IMR-90 (cell line): ENCODE results near the gene SPINDOC.

Source experiments
- BHLHE40 ChIP-seq: fragments of 150-350 bp; IDR thresholded peaks from 2 replicates; pipeline ENCODE4 v1.6.1; 2016; ENCODE audit warnings: mild to moderate bottlenecking, low read depth, low read length
- CEBPB ChIP-seq: IDR thresholded peaks from 2 replicates; pipeline ENCODE4 v1.6.1; 2012; ENCODE audit warnings: low read depth, low read length, improper control_type of control experiment
- ELK1 ChIP-seq: fragments of 150-350 bp; IDR thresholded peaks from 2 replicates; pipeline ENCODE4 v1.6.1; 2016; ENCODE audit warnings: low read depth, mild to moderate bottlenecking, low read length, moderate library complexity, borderline replicate concordance
- FOS ChIP-seq: fragments of 150-350 bp; IDR thresholded peaks from 2 replicates; pipeline ENCODE4 v1.6.1; 2016; ENCODE audit warnings: low read depth, low read length
- MAFK ChIP-seq: IDR thresholded peaks from 2 replicates; pipeline ENCODE4 v1.6.1; 2012; ENCODE audit warnings: low read depth, low read length, improper control_type of control experiment
- MAZ ChIP-seq: IDR thresholded peaks from 2 replicates; pipeline ENCODE4 v1.6.1; 2012; ENCODE audit warnings: low read depth, mild to moderate bottlenecking, low read length, improper control_type of control experiment, moderate library complexity, borderline replicate concordance
- MXI1 ChIP-seq: IDR thresholded peaks from 2 replicates; pipeline ENCODE4 v1.6.1; 2012; ENCODE audit warnings: low read depth, mild to moderate bottlenecking, low read length, moderate library complexity, borderline replicate concordance
- NFE2L2 ChIP-seq: fragments of 150-350 bp; IDR thresholded peaks from 2 replicates; pipeline ENCODE4 v1.6.1; 2016; ENCODE audit warnings: low read depth, mild to moderate bottlenecking, low read length
- POLR2A ChIP-seq: IDR thresholded peaks from 2 replicates; pipeline ENCODE4 v1.6.1; 2012; ENCODE audit warnings: mild to moderate bottlenecking, low read depth, low read length
- RFX5 ChIP-seq: IDR thresholded peaks from 2 replicates; pipeline ENCODE4 v1.8.0; 2012; ENCODE audit warnings: low read depth, mild to moderate bottlenecking, low read length, moderate library complexity
- SMC3 ChIP-seq: fragments of 150-350 bp; IDR thresholded peaks from 2 replicates; pipeline ENCODE4 v1.6.1; 2016; ENCODE audit warnings: low read depth, mild to moderate bottlenecking, antibody characterized with exemption, low read length, moderate library complexity
- TF ChIP-seq, protein P1 (sequence below): conservative IDR thresholded peaks from 2 replicates; pipeline ENCODE4 v1.5.1; 2012; ENCODE audit warnings: mild to moderate bottlenecking, low read depth, low read length, improper control_type of control experiment
- TF ChIP-seq, protein P2 (sequence below): fragments of 150-350 bp; IDR thresholded peaks from 2 replicates; pipeline ENCODE4 v1.6.1; 2017; ENCODE audit warnings: mild to moderate bottlenecking, antibody characterized with exemption, low read length, low read depth

- TF ChIP-seq, protein P1, sequence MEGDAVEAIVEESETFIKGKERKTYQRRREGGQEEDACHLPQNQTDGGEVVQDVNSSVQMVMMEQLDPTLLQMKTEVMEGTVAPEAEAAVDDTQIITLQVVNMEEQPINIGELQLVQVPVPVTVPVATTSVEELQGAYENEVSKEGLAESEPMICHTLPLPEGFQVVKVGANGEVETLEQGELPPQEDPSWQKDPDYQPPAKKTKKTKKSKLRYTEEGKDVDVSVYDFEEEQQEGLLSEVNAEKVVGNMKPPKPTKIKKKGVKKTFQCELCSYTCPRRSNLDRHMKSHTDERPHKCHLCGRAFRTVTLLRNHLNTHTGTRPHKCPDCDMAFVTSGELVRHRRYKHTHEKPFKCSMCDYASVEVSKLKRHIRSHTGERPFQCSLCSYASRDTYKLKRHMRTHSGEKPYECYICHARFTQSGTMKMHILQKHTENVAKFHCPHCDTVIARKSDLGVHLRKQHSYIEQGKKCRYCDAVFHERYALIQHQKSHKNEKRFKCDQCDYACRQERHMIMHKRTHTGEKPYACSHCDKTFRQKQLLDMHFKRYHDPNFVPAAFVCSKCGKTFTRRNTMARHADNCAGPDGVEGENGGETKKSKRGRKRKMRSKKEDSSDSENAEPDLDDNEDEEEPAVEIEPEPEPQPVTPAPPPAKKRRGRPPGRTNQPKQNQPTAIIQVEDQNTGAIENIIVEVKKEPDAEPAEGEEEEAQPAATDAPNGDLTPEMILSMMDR = no peak
- TF ChIP-seq POLR2A (no peak), MXI1 (no peak), RFX5 (no peak), NFE2L2 (no peak), MAZ (no peak), MAFK (no peak), CEBPB (no peak), ELK1 (no peak), SMC3 (no peak), BHLHE40 (no peak), FOS (no peak)
- TF ChIP-seq, protein P2, sequence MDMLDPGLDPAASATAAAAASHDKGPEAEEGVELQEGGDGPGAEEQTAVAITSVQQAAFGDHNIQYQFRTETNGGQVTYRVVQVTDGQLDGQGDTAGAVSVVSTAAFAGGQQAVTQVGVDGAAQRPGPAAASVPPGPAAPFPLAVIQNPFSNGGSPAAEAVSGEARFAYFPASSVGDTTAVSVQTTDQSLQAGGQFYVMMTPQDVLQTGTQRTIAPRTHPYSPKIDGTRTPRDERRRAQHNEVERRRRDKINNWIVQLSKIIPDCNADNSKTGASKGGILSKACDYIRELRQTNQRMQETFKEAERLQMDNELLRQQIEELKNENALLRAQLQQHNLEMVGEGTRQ = no peak
Measured at GRCh38 chr11:63834535-63835157, 21.4 kb downstream of the SPINDOC start.
